Right hindlimb (tissue), 1 donor: ENCODE measurements around the gene IMMP2L.
A peak's percentile ranks its signal among the peaks of the same experiment; 100 is the strongest.

ENCODE experiments used
- DNase-seq: peaks from one replicate; pipeline ENCODE4 v3.0.0-alpha.2; 2018

The IMMP2L gene

DNA sequence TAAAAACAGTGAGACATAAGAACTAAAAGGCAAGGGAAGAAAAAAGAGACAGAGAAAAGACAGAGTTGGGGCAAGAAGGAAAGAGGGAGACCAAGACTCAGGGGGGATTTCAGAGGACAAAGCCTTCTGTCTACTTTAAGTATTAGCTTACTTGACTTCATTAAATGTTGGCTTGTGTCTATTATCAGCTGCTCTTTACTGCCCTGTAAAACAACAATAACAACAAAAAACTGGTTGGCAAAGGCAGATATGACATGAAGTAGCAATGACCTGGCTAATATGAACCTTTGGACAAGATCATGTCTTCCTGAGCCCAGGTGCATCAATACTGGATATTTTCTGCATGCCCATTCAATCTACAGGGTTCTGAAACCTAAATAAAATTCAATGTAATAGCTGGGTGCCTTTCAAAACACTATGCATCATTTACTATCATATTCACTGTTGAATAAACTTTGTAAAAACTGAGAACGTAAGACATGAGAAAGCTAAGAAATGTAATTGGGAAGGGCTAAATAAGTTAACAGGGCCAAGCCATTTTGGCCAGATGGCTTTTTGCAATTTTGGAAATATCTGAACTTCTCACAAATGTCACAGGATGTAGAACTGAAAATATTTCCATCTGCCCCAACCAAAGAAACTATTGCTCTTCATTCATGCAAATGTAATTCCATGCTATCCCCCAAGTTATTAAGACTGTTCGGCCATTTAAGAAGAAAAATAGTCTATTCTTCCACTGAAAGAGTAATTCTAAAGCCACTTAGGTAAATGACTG is 422.0 kb downstream of the IMMP2L start:
- no peak for DNase-seq

GRCh38 chr7:111138586-111138985 is 423.7 kb downstream of the IMMP2L start:
- DNase-seq, result no peak

- DNase-seq, result peak; percentile 25
Measured at GRCh38 chr7:111138193-111138569, 424.1 kb downstream of the IMMP2L start.

GRCh38 chr7:111137296-111138192 is 424.7 kb downstream of the IMMP2L start:
- no peak for DNase-seq

- no peak for DNase-seq
Measured at GRCh38 chr7:111132833-111133232, 429.5 kb downstream of the IMMP2L start.

DNA sequence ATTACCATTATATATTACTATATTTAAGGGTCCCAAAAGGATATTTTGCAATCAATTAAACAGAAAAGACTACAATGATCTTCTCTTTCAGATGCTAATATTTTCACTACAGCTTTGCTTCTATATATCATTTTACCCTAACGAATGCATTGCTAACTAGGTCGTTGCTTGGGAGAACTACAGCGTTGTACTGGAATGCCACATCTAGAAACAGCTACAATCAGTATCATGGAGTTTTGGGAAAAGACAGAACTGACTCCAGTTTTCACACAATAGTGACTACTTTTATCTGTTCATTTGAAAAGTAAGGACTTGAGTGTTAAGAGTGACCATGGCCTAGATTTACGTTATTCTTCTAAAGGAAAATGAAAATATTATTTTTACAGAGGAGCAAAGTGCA is 432.9 kb downstream of the IMMP2L start:
- no peak for DNase-seq

- DNase-seq, result no peak
Measured at GRCh38 chr7:111126987-111127386, 435.3 kb downstream of the IMMP2L start.

DNA sequence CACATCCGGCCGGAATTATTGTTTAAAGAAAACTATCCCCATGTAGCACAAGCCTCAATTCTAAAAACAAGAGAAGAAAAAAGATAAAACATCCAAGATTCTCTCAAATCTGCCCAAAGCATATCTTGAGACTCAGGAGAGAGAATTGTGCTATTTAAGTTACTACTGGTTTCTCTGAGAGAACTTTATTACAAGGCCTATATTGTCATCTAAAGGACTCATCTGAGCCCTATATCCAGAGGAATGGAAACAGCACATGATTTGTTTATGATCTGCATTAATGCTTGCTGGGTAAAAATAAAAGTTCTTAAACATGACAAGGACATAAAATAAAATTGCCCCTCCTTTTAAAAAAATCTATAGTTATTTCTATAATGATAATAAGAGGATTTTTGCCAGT is 446.3 kb downstream of the IMMP2L start:
- DNase-seq, result no peak

GRCh38 chr7:111113263-111114017 is 448.9 kb downstream of the IMMP2L start:
- no peak for DNase-seq

DNA sequence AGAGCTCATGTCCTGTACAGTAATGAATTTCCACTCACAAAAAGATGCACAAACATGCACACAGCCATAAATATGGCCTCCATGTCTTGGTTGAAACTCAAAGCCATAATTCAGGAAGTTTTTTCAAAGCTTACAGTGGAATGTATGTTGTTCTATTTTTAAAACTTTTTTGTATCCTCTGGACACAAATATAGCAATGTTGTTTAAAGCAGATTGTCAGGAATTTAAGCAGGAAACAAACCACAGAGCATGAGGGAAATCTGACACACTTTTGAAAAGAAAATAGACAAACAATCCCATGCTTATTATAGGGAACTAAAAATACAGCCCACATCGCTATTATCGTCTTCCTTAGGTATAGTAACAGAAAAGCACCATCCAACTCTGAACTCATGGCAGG is 449.9 kb downstream of the IMMP2L start:
- DNase-seq, result no peak

DNA sequence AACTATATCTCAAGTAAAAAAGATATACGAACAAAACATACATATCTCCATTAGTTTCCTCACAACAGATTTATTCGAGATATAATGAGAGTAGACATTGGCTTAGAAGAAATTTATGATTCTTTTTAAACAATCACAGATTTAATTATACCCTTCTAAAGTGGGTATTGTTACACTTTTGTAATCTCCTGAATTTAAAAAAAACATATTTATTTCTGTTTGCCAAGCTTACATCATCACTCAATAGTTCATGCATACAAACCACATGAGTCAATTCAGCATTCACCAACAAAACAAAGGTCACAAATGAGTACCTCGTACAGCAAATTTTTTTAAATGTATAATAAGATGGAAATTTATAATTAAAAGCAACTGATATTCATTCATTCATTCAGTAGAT is 453.8 kb downstream of the IMMP2L start:
- no peak for DNase-seq

- no peak for DNase-seq
Measured at GRCh38 chr7:111108000-111108399, 454.3 kb downstream of the IMMP2L start.

- no peak for DNase-seq
Measured at GRCh38 chr7:111107579-111107978, 454.7 kb downstream of the IMMP2L start.

DNA sequence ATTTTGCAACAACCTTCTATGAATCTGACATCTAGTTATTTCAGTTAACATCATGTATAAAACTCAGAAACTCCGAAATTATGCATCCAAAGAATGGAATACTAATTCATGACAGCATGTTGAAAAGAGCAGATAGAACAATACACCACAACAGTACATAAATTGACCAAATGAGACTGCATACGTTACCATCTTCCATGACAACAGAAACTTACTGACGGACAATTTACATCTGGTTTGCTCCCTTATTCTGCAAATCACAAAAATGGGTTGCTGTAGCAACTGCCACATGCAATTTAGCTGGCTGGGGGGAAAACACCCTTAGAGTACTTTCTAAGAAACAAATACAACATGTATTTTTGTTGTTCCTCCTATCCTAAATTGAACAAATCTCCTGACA is 457.0 kb downstream of the IMMP2L start:
- no peak for DNase-seq

DNA sequence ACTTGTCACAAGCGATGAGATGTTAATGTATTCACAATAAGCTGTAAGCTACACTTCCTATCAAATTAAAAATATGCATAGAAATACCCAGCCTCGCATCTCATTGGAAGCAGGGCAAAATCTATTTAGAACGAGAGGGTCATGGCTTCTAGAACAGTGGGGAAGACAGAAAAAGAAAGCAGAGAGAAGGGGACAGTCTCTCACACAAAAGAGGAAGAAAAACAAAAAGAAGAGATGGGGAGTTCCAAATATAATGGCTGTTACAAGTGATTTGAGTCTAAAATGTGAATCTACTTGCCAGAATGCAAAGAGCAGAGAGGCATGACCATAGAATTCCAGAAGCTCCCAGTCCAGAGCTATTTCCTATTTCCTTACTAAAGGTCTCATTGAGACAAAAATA is 457.6 kb downstream of the IMMP2L start:
- no peak for DNase-seq

DNA sequence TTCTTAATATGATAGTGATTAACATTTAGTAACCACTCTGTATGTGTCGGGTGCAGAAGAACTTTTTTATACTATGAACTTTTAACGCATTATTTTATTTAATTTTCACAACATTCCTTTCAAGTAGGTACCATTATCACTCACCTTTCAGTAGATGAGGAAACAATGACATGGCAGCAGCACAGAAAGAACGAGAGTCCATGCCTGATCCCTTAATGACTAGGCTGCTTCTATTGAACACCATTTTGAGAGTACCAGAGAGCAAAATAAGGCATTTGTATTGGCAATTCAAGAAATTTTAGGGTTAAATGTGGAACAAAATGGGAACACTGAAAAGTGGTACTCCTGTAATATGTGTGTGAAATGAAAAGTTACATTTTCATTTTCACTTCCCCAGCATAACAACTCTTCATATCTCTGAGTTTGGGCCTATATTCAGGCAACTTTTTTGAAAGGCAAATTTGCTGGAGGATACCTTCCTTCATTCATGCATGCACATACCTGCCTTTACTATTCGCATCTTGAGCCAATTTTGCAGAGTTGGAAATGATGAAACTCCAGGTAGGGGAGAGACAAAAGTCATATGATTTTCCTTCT is 458.5 kb downstream of the IMMP2L start:
- DNase-seq, result no peak

GRCh38 chr7:111103136-111103535 is 459.2 kb downstream of the IMMP2L start:
- DNase-seq, result no peak

GRCh38 chr7:111101856-111102646 is 460.2 kb downstream of the IMMP2L start:
- DNase-seq, result no peak

GRCh38 chr7:111098926-111099250 is 463.4 kb downstream of the IMMP2L start:
- DNase-seq, result no peak

DNA sequence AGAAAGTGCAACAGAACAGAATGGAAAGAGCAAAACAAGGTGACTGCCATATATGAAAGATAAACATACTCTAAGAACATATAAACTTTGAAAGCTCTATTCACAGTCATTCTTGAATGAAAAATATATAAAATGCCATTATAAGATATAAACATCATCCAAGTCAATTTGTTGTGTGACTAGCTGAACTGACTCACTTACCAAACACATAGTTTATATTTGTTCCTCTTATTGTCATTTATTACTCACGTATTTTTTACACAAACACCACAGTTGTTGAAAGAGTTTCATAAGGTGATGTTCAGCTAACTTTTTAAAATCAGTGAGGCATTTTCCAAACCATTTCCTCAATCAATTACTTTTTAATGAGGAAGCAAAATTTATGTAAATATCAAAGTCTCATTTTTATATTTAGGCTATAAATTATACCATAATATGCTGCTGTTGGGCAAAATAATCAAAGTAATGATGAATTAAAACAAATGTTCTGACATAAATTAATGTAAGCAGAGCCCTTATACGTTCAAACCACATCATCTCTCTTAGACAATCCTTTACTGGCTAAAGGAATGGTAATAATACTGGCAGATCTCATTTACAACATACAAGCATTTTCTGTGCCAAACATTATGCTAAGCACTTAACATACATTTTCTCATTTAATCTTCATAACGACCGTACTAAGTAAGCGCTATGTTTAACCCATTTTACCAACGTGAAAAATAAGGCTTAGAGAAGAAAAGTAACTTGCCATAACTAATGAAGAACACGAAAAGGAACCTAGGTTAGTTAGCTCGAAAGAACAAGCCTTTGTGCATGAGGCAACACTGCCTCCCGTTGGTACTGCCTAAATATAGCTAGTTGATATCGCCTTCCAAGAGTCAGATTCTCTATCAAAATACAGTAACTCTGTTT is 464.0 kb downstream of the IMMP2L start:
- peak; percentile 38 for DNase-seq

- no peak for DNase-seq
Measured at GRCh38 chr7:111096997-111097396, 465.3 kb downstream of the IMMP2L start.
